Common myeloid progenitor, CD34-positive (primary cell): Measurements from ENCODE around the gene ZNF185.

Experiments
- CTCF ChIA-PET: fragments of 350-600 bp; sonication (Branson Sonifier 250); formaldehyde crosslinking; loops from one replicate; lab custom pipeline; 2021; ENCODE audit warnings: antibody characterized with exemption; lab: Charles Lee
- POLR2A ChIA-PET: fragments of 350-600 bp; sonication (Branson Sonifier 250); formaldehyde crosslinking; loops from one replicate; lab custom pipeline; 2021; ENCODE audit warnings: antibody characterized with exemption; lab: Charles Lee
- DNase-seq, 3 donors: peaks; one replicate each; pipeline versions ENCODE4 v3.0.0 to v3.0.0-alpha.2; 2013
- H3K27ac ChIP-seq, 2 experiments: 1 replicate in 1 of 2; 2 replicates in 1 of 2; pipeline ENCODE4 v1.7.0; 2013; ENCODE audit warnings: inconsistent platforms in 2 of 2, low read length in 2 of 2, mild to moderate bottlenecking in 2 of 2, low read depth in 1 of 2, moderate library complexity in 1 of 2; ENCODE audit not compliant: severe bottlenecking in 2 of 2, insufficient read depth in 1 of 2, poor library complexity in 1 of 2
- H3K27me3 ChIP-seq, 5 experiments: replicated peaks in 2 of 5; 1 replicate in 3 of 5; 2 replicates in 2 of 5; pipeline versions ENCODE4 v1.6.1 to v1.7.0; 2013; ENCODE audit warnings: low read length in 4 of 5, mild to moderate bottlenecking in 2 of 5, moderate library complexity in 2 of 5, inconsistent platforms in 1 of 5; ENCODE audit not compliant: insufficient read depth in 5 of 5, control insufficient read depth in 4 of 5
- H3K36me3 ChIP-seq, 4 experiments: 1 replicate in 2 of 4; 2 replicates in 2 of 4; pipeline versions ENCODE4 v1.6.1 to v1.7.0; 2013; ENCODE audit warnings: low read length in 3 of 4, control low read depth in 1 of 4, mild to moderate bottlenecking in 1 of 4; ENCODE audit not compliant: control insufficient read depth in 4 of 4, insufficient read depth in 4 of 4
- H3K4me1 ChIP-seq, 4 experiments: 1 replicate in 3 of 4; 2 replicates in 1 of 4; pipeline versions ENCODE4 v1.6.1 to v1.7.1; 2013; ENCODE audit warnings: low read length in 3 of 4, mild to moderate bottlenecking in 3 of 4, control low read depth in 1 of 4, inconsistent platforms in 1 of 4, moderate library complexity in 1 of 4; ENCODE audit not compliant: control insufficient read depth in 4 of 4, insufficient read depth in 4 of 4; ENCODE audit errors: control extremely low read depth in 1 of 4
- H3K4me3 ChIP-seq, 7 experiments: 1 replicate in 4 of 7; 2 replicates in 3 of 7; pipeline versions ENCODE4 v1.5.1 to v1.7.0; 2013; ENCODE audit warnings: mild to moderate bottlenecking in 7 of 7, low read length in 6 of 7, moderate library complexity in 6 of 7, inconsistent platforms in 2 of 7, low read depth in 2 of 7, control low read depth in 1 of 7; ENCODE audit not compliant: insufficient read depth in 4 of 7, control insufficient read depth in 1 of 7; ENCODE audit errors: extremely low read depth in 1 of 7
- H3K9me3 ChIP-seq, 5 experiments: 1 replicate in 4 of 5; 2 replicates in 1 of 5; pipeline versions ENCODE4 v1.6.1 to v1.7.1; 2013; ENCODE audit warnings: low read length in 4 of 5, mild to moderate bottlenecking in 2 of 5, inconsistent platforms in 1 of 5, low read depth in 1 of 5, moderate library complexity in 1 of 5; ENCODE audit not compliant: control insufficient read depth in 4 of 5, insufficient read depth in 2 of 5; ENCODE audit errors: control extremely low read depth in 1 of 5
- WGBS: methylation state at CpG from one replicate; pipeline ENCODE4 v1.1.5; 2013; ENCODE audit not compliant: insufficient coverage; 5-methylcytosine and 5-hydroxymethylcytosine counted together

ZNF185 gene

GRCh38 chrX:152932144-152932543 is 34.3 kb downstream of the ZNF185 start:
- Histone ChIP-seq H3K27me3 (peaks cover 0 to 20% (median 0%) of the 10 kb centered on the region in 5 experiments), H3K4me1 (no peaks in the 10 kb centered on the region), H3K4me3 (no peak overlapping the region), H3K9me3 (no peaks in the 10 kb centered on the region), H3K36me3 (peaks cover 0 to 7% (median 3%) of the 10 kb centered on the region in 4 experiments), H3K27ac (no peak overlapping the region)
- CTCF ChIA-PET: interaction anchor here (1.2 kb wide), 2 partner anchors 9 to 10 kb away, joined by 3 to 4 read pairs; no protein-coding TSS in a partner anchor
- no peak for DNase-seq
- POLR2A ChIA-PET: no interaction called here
- WGBS: 90% methylated on average over 5 of the region's 6 CpGs

- Histone ChIP-seq H3K4me1 (no peaks in the 10 kb centered on the region), H3K27me3 (peaks cover 0 to 21% (median 0%) of the 10 kb centered on the region in 5 experiments), H3K27ac (no peak overlapping the region), H3K4me3 (no peak overlapping the region), H3K9me3 (no peaks in the 10 kb centered on the region), H3K36me3 (peaks cover 0 to 7% (median 3%) of the 10 kb centered on the region in 4 experiments)
- DNase-seq: no peak
- CTCF ChIA-PET: interaction anchor here (1.2 kb wide), 2 partner anchors 9 to 10 kb away, joined by 3 to 4 read pairs; no protein-coding TSS in a partner anchor
- 89% methylated on average over 5 of the region's 8 CpGs for WGBS
- POLR2A ChIA-PET: no interaction called here
Observed at GRCh38 chrX:152932598-152933175, 34.8 kb downstream of the ZNF185 start.

GRCh38 chrX:152936306-152936705 is 38.4 kb downstream of the ZNF185 start:
- ChIA-PET POLR2A (no interaction called here), CTCF (interaction anchor here (1.0 to 1.8 kb wide), 2 partner anchors 9 kb away, joined by 3 to 5 read pairs; no protein-coding TSS in a partner anchor)
- DNase-seq: no peak
- H3K4me1 ChIP-seq: peaks cover 0 to 8% (median 6%) of the 10 kb centered on the region in 4 experiments
- H3K36me3 ChIP-seq: peaks cover 0 to 7% (median 3%) of the 10 kb centered on the region in 4 experiments
- no peaks in the 10 kb centered on the region for H3K9me3 ChIP-seq
- no peak overlapping the region for H3K4me3 ChIP-seq
- H3K27ac ChIP-seq: no peak overlapping the region
- H3K27me3 ChIP-seq: peaks cover 0 to 25% (median 0%) of the 10 kb centered on the region in 5 experiments
- 93% methylated on average over 2 of the region's 2 CpGs for WGBS

GRCh38 chrX:152937236-152937635 is 39.4 kb downstream of the ZNF185 start:
- CTCF ChIA-PET: interaction anchor here (1.0 to 1.8 kb wide), 3 partner anchors 8 to 11 kb away, joined by 3 to 5 read pairs (median 3); no protein-coding TSS in a partner anchor

GRCh38 chrX:152941328-152942076 is 43.6 kb downstream of the ZNF185 start:
- peak; percentile 90 to 95 (median 94) for DNase-seq
- WGBS: 40% methylated on average over 55 of the region's 70 CpGs
- ChIA-PET CTCF (interaction anchor here (0.8 to 2.2 kb wide), 14 partner anchors 9 to 726 kb away, joined by 3 to 12 read pairs (median 3); partner anchors contain the start of gene TREX2), POLR2A (no interaction called here)
- Histone ChIP-seq H3K4me3 (peak overlapping the region; percentile 40 to 86 (median 67)), H3K27me3 (peaks cover 0 to 18% (median 0%) of the 10 kb centered on the region in 5 experiments), H3K36me3 (peaks cover 0 to 6% (median 0%) of the 10 kb centered on the region in 4 experiments), H3K4me1 (peaks cover 0 to 12% (median 8%) of the 10 kb centered on the region in 4 experiments), H3K27ac (peak overlapping the region in 1 of 2 experiments; percentile 61), H3K9me3 (no peaks in the 10 kb centered on the region)

More at GRCh38 chrX:152937236-152937635, 39.4 kb downstream of the ZNF185 start:
- H3K27ac ChIP-seq: no peak overlapping the region
- no peak for DNase-seq
- H3K9me3 ChIP-seq: no peaks in the 10 kb centered on the region
- peaks cover 0 to 22% (median 0%) of the 10 kb centered on the region in 5 experiments for H3K27me3 ChIP-seq
- POLR2A ChIA-PET: no interaction called here
- 81% methylated on average over 3 of the region's 9 CpGs for WGBS
- peaks cover 0 to 7% (median 1%) of the 10 kb centered on the region in 4 experiments for H3K36me3 ChIP-seq
- peaks cover 0 to 11% (median 8%) of the 10 kb centered on the region in 4 experiments for H3K4me1 ChIP-seq
- no peak overlapping the region for H3K4me3 ChIP-seq

- peak overlapping the region in 1 of 2 experiments; percentile 61 for H3K27ac ChIP-seq
- peaks cover 0 to 10% (median 0%) of the 10 kb centered on the region in 4 experiments for H3K36me3 ChIP-seq
- ChIA-PET POLR2A (no interaction called here), CTCF (interaction anchor here (0.8 to 2.2 kb wide), 13 partner anchors 9 to 597 kb away, joined by 3 to 12 read pairs (median 3); partner anchors contain the start of gene TREX2)
- peak overlapping the region; percentile 40 to 80 (median 59) for H3K4me3 ChIP-seq
- DNase-seq: no peak
- no peaks in the 10 kb centered on the region for H3K9me3 ChIP-seq
- 71% methylated on average over 9 of the region's 11 CpGs for WGBS
- H3K4me1 ChIP-seq: peaks cover 0 to 12% (median 8%) of the 10 kb centered on the region in 4 experiments
- H3K27me3 ChIP-seq: peaks cover 0 to 15% (median 0%) of the 10 kb centered on the region in 5 experiments
Observed at GRCh38 chrX:152942077-152942442, 44.2 kb downstream of the ZNF185 start.
